ENCODE measurements around the gene TSSC4.
"Not testable (repeated sequence)": the region's sequence is repeated elsewhere in the genome, so short reads cannot be mapped to it uniquely, and the experiment has no call there.

The TSSC4 gene

GRCh38 chr11:2400069-2400761 is at the start of gene TSSC4:
Gene TSSC4, plus strand, starts transcription at chr11:2400750. Its CDS starts 1,884 bp downstream, at chr11:2402634.
- peak; percentile 100 for DNase-seq (ENCODE audit: low spot score)

- DNase-seq (ENCODE audit: low spot score), result no peak
Measured at GRCh38 chr11:2351701-2352100, 48.8 kb upstream of the TSSC4 start.

- DNase-seq (ENCODE audit: low spot score), result no peak
Measured at GRCh38 chr11:2352420-2352819, 48.1 kb upstream of the TSSC4 start.

GRCh38 chr11:2355000-2355644 is 45.4 kb upstream of the TSSC4 start:
- DNase-seq (ENCODE audit: low spot score), result no peak

- DNase-seq (ENCODE audit: low spot score), result no peak
Measured at GRCh38 chr11:2357246-2357645, 43.3 kb upstream of the TSSC4 start.

GRCh38 chr11:2357651-2358050 is 42.9 kb upstream of the TSSC4 start:
- not testable (repeated sequence) for DNase-seq (ENCODE audit: low spot score)

- no peak for DNase-seq (ENCODE audit: low spot score)
Measured at GRCh38 chr11:2358754-2359442, 41.7 kb upstream of the TSSC4 start.

GRCh38 chr11:2359557-2359956 is 41.0 kb upstream of the TSSC4 start:
- DNase-seq (ENCODE audit: low spot score), result no peak

GRCh38 chr11:2360081-2360642 is 40.4 kb upstream of the TSSC4 start:
- DNase-seq (ENCODE audit: low spot score), result no peak

GRCh38 chr11:2361565-2361964 is 39.0 kb upstream of the TSSC4 start:
- no peak for DNase-seq (ENCODE audit: low spot score)

- no peak for DNase-seq (ENCODE audit: low spot score)
Measured at GRCh38 chr11:2362414-2362813, 38.1 kb upstream of the TSSC4 start.

GRCh38 chr11:2363130-2363529 is 37.4 kb upstream of the TSSC4 start:
- DNase-seq (ENCODE audit: low spot score), result no peak

- no peak for DNase-seq (ENCODE audit: low spot score)
Measured at GRCh38 chr11:2363577-2364370, 36.8 kb upstream of the TSSC4 start.

GRCh38 chr11:2364386-2364785 is 36.2 kb upstream of the TSSC4 start:
- not testable (repeated sequence) for DNase-seq (ENCODE audit: low spot score)

- DNase-seq (ENCODE audit: low spot score), result no peak
Measured at GRCh38 chr11:2365571-2366210, 34.9 kb upstream of the TSSC4 start.

- no peak for DNase-seq (ENCODE audit: low spot score)
Measured at GRCh38 chr11:2366276-2366675, 34.3 kb upstream of the TSSC4 start.

- DNase-seq (ENCODE audit: low spot score), result no peak
Measured at GRCh38 chr11:2366733-2367132, 33.8 kb upstream of the TSSC4 start.

- DNase-seq (ENCODE audit: low spot score), result no peak
Measured at GRCh38 chr11:2367266-2368160, 33.0 kb upstream of the TSSC4 start.

- no peak for DNase-seq (ENCODE audit: low spot score)
Measured at GRCh38 chr11:2368178-2368850, 32.2 kb upstream of the TSSC4 start.

GRCh38 chr11:2368851-2369180 is 31.7 kb upstream of the TSSC4 start:
- DNase-seq (ENCODE audit: low spot score), result no peak
